ENCODE measurements around the gene PTPN14.

- TF ChIP-seq CTCF (conservative IDR thresholded peaks at IDR 0.05) (no peak), ZFX (IDR thresholded peaks at IDR 0.05) (no peak)
These were observed 12.9 kb downstream of the PTPN14 start for GRCh38 chr1:214538496-214538895.

Measured in C4-2B (cell line).